Liver (tissue), 9 donors: Measurements from ENCODE around the gene ST14. TPM values are rescaled to one million over a fixed set of nuclear protein-coding genes. Genes with fewer than 3 reads are reported as not detected.

Source experiments
- DNase-seq: peaks from one replicate; pipeline ENCODE4 v3.0.0-alpha.2; 2017; ENCODE audit warnings: low spot score
- H3K27ac ChIP-seq, 2 donors: one replicate each; pipeline ENCODE4 v1.7.0; 2013; ENCODE audit warnings: inconsistent platforms in 2 of 2, low read length in 2 of 2, control low read depth in 1 of 2, low read depth in 1 of 2, mild to moderate bottlenecking in 1 of 2
- H3K27me3 ChIP-seq, 4 donors: one replicate each; pipeline versions ENCODE4 v1.6.1 to v1.7.0; 2013; ENCODE audit warnings: low read length in 3 of 4, inconsistent platforms in 1 of 4, mild to moderate bottlenecking in 1 of 4, moderate library complexity in 1 of 4; ENCODE audit not compliant: control insufficient read depth in 4 of 4, insufficient read depth in 4 of 4
- H3K36me3 ChIP-seq, 4 donors: one replicate each; pipeline versions ENCODE4 v1.6.1 to v1.7.0; 2013; ENCODE audit warnings: low read length in 3 of 4, mild to moderate bottlenecking in 3 of 4, low read depth in 1 of 4, moderate library complexity in 1 of 4; ENCODE audit not compliant: control insufficient read depth in 4 of 4, insufficient read depth in 3 of 4
- H3K4me1 ChIP-seq, 4 donors: one replicate each; pipeline versions ENCODE4 v1.6.1 to v1.7.0; 2013; ENCODE audit warnings: low read length in 3 of 4, mild to moderate bottlenecking in 3 of 4, moderate library complexity in 1 of 4; ENCODE audit not compliant: control insufficient read depth in 4 of 4, insufficient read depth in 4 of 4
- H3K4me3 ChIP-seq, 3 donors: one replicate each; pipeline versions ENCODE4 v1.6.1 to v1.7.0; 2013; ENCODE audit warnings: low read length in 3 of 3, control low read depth in 1 of 3, low read depth in 1 of 3, mild to moderate bottlenecking in 1 of 3
- H3K9ac ChIP-seq, 2 donors: one replicate each; pipeline ENCODE4 v1.7.0; 2013; ENCODE audit warnings: low read length in 2 of 2, mild to moderate bottlenecking in 2 of 2, moderate library complexity in 2 of 2, control low read depth in 1 of 2, low read depth in 1 of 2
- H3K9me3 ChIP-seq, 4 donors: one replicate each; pipeline versions ENCODE4 v1.6.1 to v1.7.0; 2013; ENCODE audit warnings: low read length in 3 of 4; ENCODE audit not compliant: control insufficient read depth in 4 of 4
- EGR1 ChIP-seq, 2 donors: IDR thresholded peaks; 2 replicates each; pipeline ENCODE4 v1.6.1; 2016 to 2018; ENCODE audit warnings: antibody characterized with exemption in 2 of 2, low read depth in 2 of 2
- FOXA2 ChIP-seq: IDR thresholded peaks from 2 replicates; pipeline ENCODE4 v1.6.1; 2016; ENCODE audit warnings: antibody characterized with exemption
- HNF4A ChIP-seq, 2 donors: conservative IDR thresholded peaks; 2 replicates each; pipeline ENCODE4 v1.6.1; 2016; ENCODE audit warnings: antibody characterized with exemption in 2 of 2, mild to moderate bottlenecking in 2 of 2
- JUND ChIP-seq, 2 donors: IDR thresholded peaks; 2 replicates each; pipeline ENCODE4 v1.6.1; 2016; ENCODE audit warnings: antibody characterized with exemption in 2 of 2
- RAD21 ChIP-seq, 2 donors: IDR thresholded peaks; 2 replicates each; pipeline ENCODE4 v1.6.1; 2016; ENCODE audit warnings: antibody characterized with exemption in 2 of 2, mild to moderate bottlenecking in 2 of 2
- SP1 ChIP-seq: IDR thresholded peaks from 2 replicates; pipeline ENCODE4 v1.6.1; 2018; ENCODE audit warnings: antibody characterized with exemption, mild to moderate bottlenecking
- TAF1 ChIP-seq: conservative IDR thresholded peaks from 2 replicates; pipeline ENCODE4 v1.6.1; 2016; ENCODE audit warnings: antibody characterized with exemption, mild to moderate bottlenecking
- WGBS: extraction: QIAGEN DNeasy Blood & Tissue Kit; methylation state at CpG from one replicate; pipeline ENCODE4 v1.1.7; 2013; 5-methylcytosine and 5-hydroxymethylcytosine counted together
- polyA plus RNA-seq, 2 donors: library from polyadenylated mRNA; stranded (reverse) in 1 of 2; unstranded in 1 of 2; fragments of 200-250 nt in 1 of 2; fragments of >200 nt in 1 of 2; fragmentation: Nextera tagmentation in 1 of 2; extraction: Ambion mirVana in 1 of 2; gene quantifications; one replicate each; pipeline versions ENCODE4 v1.2.1 to v1.2.3, GENCODE V29; 2013 to 2015
- total RNA-seq, 2 donors: library from RNA; depleted of rRNA; stranded (reverse); fragments of >200 nt; gene quantifications; one replicate each; pipeline ENCODE4 v1.2.3, GENCODE V29; 2014
- TF ChIP-seq, protein P1 (sequence below): IDR thresholded peaks from 2 replicates; pipeline ENCODE4 v1.6.1; 2016; ENCODE audit warnings: antibody characterized with exemption
- TF ChIP-seq, protein P2 (sequence below): fragments of 150-350 bp; IDR thresholded peaks from 2 replicates; pipeline ENCODE4 v1.5.1; 2017; ENCODE audit warnings: improper control_type of control experiment, low read depth, low read length; ENCODE audit not compliant: missing input control
- TF ChIP-seq, protein P3 (sequence below): IDR thresholded peaks from 2 replicates; pipeline ENCODE4 v1.6.1; 2016; ENCODE audit warnings: antibody characterized with exemption
- TF ChIP-seq, protein P4 (sequence below): IDR thresholded peaks from 2 replicates; pipeline ENCODE4 v1.6.1; 2016; ENCODE audit warnings: antibody characterized with exemption
- TF ChIP-seq, protein P5 (sequence below): IDR thresholded peaks from 2 replicates; pipeline ENCODE4 v1.6.1; 2016; ENCODE audit warnings: antibody characterized with exemption, mild to moderate bottlenecking
- donor health status: healthy.
- donor health status: healthy.
- donor health status: healthy.
- donor health status: healthy.
- donor health status: healthy.

Gene ST14
- total and polyA plus RNA-seq, 4 donors = 2.8 to 5.9 (median 4.5) TPM

DNA sequence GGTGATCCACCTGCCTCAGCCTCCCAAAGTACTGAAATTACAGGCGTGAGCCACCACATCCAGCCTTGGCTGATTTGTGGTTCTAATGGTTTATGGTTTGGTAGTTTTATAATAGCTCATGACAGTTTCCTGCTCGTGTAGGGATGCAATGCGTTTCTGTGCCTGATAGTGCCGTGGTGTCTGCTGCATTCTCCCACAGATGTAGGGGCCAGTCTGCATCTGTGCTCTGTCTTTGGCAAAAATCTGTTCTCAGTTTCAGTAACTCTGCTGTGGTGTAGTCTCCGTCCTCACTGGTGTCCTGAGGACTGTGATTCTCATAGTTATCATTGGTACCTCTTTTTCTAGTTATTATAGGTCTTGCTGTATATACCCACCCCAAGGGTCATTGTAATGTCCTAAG, 16.3 kb downstream of the ST14 start:
- H3K4me1 ChIP-seq = peaks cover 13 to 26% (median 19%) of the 10 kb centered on the region in 4 donors
- DNase-seq = no peak
- no peaks in the 10 kb centered on the region for H3K36me3 ChIP-seq

DNA sequence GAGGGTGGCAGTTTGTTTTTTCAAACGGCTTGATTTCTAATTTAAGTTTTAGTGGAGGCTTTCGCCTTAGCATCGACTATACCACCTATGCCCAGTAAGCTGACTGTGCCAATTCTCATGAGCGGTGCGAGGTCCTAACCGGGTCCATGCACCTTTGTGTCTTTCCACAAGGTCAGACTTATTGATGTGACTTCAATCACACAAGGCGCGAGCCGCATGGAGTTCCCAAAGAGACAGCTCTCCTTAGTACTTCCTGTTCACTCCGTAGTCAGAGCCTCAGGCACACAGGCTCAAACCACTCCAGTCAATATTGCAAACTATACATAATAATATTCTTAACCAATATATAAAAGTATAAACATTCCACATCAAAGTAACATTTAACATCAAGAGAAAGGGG, 18.2 kb downstream of the ST14 start:
- H3K9ac ChIP-seq = no peak overlapping the region
- H3K4me3 ChIP-seq = no peak overlapping the region
- WGBS = 73% methylated on average over 10 of the region's 10 CpGs
- H3K9me3 ChIP-seq = peaks cover 0 to 2% (median 0%) of the 10 kb centered on the region in 4 donors
- no peaks in the 10 kb centered on the region for H3K27me3 ChIP-seq
- DNase-seq = no peak
- H3K4me1 ChIP-seq = peaks cover 21 to 41% (median 30%) of the 10 kb centered on the region in 4 donors
- no peak overlapping the region for H3K27ac ChIP-seq
- H3K36me3 ChIP-seq = no peaks in the 10 kb centered on the region
- TF ChIP-seq EGR1 (IDR thresholded peaks at IDR 0.05; ENCODE audit: low read depth in 2 of 2) (no peak), TAF1 (no peak), RAD21 (IDR thresholded peaks at IDR 0.05) (no peak), JUND (IDR thresholded peaks at IDR 0.05) (no peak), FOXA2 (no peak), HNF4A (conservative IDR thresholded peaks at IDR 0.05) (no peak), SP1 (no peak)
- TF ChIP-seq, protein P1, sequence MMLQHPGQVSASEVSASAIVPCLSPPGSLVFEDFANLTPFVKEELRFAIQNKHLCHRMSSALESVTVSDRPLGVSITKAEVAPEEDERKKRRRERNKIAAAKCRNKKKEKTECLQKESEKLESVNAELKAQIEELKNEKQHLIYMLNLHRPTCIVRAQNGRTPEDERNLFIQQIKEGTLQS = no peak
- TF ChIP-seq, protein P2, sequence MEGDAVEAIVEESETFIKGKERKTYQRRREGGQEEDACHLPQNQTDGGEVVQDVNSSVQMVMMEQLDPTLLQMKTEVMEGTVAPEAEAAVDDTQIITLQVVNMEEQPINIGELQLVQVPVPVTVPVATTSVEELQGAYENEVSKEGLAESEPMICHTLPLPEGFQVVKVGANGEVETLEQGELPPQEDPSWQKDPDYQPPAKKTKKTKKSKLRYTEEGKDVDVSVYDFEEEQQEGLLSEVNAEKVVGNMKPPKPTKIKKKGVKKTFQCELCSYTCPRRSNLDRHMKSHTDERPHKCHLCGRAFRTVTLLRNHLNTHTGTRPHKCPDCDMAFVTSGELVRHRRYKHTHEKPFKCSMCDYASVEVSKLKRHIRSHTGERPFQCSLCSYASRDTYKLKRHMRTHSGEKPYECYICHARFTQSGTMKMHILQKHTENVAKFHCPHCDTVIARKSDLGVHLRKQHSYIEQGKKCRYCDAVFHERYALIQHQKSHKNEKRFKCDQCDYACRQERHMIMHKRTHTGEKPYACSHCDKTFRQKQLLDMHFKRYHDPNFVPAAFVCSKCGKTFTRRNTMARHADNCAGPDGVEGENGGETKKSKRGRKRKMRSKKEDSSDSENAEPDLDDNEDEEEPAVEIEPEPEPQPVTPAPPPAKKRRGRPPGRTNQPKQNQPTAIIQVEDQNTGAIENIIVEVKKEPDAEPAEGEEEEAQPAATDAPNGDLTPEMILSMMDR = no peak
- TF ChIP-seq, protein P3, sequence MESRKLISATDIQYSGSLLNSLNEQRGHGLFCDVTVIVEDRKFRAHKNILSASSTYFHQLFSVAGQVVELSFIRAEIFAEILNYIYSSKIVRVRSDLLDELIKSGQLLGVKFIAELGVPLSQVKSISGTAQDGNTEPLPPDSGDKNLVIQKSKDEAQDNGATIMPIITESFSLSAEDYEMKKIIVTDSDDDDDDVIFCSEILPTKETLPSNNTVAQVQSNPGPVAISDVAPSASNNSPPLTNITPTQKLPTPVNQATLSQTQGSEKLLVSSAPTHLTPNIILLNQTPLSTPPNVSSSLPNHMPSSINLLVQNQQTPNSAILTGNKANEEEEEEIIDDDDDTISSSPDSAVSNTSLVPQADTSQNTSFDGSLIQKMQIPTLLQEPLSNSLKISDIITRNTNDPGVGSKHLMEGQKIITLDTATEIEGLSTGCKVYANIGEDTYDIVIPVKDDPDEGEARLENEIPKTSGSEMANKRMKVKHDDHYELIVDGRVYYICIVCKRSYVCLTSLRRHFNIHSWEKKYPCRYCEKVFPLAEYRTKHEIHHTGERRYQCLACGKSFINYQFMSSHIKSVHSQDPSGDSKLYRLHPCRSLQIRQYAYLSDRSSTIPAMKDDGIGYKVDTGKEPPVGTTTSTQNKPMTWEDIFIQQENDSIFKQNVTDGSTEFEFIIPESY = no peak

More for the DNA sequence above, 16.3 kb downstream of the ST14 start:
- Histone ChIP-seq H3K9ac (no peak overlapping the region), H3K27ac (no peak overlapping the region), H3K9me3 (peaks cover 0 to 2% (median 0%) of the 10 kb centered on the region in 4 donors), H3K27me3 (no peaks in the 10 kb centered on the region), H3K4me3 (no peak overlapping the region)
- no peak for TF ChIP-seq TAF1
- no peak for TF ChIP-seq RAD21 (IDR thresholded peaks at IDR 0.05)
- no peak for TF ChIP-seq EGR1 (IDR thresholded peaks at IDR 0.05; ENCODE audit: low read depth in 2 of 2)
- TF ChIP-seq, protein P4, sequence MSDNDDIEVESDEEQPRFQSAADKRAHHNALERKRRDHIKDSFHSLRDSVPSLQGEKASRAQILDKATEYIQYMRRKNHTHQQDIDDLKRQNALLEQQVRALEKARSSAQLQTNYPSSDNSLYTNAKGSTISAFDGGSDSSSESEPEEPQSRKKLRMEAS = no peak
- TF ChIP-seq, protein P3 = no peak
- no peak for TF ChIP-seq JUND (IDR thresholded peaks at IDR 0.05)
- TF ChIP-seq, protein P2 = no peak
- TF ChIP-seq SP1 = no peak
- TF ChIP-seq FOXA2 = no peak
- no peak for TF ChIP-seq HNF4A (conservative IDR thresholded peaks at IDR 0.05)
- TF ChIP-seq, protein P5, sequence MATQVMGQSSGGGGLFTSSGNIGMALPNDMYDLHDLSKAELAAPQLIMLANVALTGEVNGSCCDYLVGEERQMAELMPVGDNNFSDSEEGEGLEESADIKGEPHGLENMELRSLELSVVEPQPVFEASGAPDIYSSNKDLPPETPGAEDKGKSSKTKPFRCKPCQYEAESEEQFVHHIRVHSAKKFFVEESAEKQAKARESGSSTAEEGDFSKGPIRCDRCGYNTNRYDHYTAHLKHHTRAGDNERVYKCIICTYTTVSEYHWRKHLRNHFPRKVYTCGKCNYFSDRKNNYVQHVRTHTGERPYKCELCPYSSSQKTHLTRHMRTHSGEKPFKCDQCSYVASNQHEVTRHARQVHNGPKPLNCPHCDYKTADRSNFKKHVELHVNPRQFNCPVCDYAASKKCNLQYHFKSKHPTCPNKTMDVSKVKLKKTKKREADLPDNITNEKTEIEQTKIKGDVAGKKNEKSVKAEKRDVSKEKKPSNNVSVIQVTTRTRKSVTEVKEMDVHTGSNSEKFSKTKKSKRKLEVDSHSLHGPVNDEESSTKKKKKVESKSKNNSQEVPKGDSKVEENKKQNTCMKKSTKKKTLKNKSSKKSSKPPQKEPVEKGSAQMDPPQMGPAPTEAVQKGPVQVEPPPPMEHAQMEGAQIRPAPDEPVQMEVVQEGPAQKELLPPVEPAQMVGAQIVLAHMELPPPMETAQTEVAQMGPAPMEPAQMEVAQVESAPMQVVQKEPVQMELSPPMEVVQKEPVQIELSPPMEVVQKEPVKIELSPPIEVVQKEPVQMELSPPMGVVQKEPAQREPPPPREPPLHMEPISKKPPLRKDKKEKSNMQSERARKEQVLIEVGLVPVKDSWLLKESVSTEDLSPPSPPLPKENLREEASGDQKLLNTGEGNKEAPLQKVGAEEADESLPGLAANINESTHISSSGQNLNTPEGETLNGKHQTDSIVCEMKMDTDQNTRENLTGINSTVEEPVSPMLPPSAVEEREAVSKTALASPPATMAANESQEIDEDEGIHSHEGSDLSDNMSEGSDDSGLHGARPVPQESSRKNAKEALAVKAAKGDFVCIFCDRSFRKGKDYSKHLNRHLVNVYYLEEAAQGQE = no peak
- 86% methylated on average over 5 of the region's 5 CpGs for WGBS
